H4 (cell line): ENCODE data around the gene MLN. TPM values are rescaled to one million over a fixed set of nuclear protein-coding genes. Genes with fewer than 3 reads are reported as not detected.

Source experiments
- DNase-seq: peaks from one replicate; pipeline ENCODE4 v3.0.0-alpha.2; 2015; ENCODE audit warnings: low spot score
- total RNA-seq: library from RNA; depleted of rRNA; stranded (reverse); fragments of >200 nt; shearing (Covaris generic); gene quantifications from 2 replicates; pipeline ENCODE4 v1.2.3, GENCODE V29; 2014

Gene MLN
- total RNA-seq, 1 experiment from 2014 or later, result not detected

DNA sequence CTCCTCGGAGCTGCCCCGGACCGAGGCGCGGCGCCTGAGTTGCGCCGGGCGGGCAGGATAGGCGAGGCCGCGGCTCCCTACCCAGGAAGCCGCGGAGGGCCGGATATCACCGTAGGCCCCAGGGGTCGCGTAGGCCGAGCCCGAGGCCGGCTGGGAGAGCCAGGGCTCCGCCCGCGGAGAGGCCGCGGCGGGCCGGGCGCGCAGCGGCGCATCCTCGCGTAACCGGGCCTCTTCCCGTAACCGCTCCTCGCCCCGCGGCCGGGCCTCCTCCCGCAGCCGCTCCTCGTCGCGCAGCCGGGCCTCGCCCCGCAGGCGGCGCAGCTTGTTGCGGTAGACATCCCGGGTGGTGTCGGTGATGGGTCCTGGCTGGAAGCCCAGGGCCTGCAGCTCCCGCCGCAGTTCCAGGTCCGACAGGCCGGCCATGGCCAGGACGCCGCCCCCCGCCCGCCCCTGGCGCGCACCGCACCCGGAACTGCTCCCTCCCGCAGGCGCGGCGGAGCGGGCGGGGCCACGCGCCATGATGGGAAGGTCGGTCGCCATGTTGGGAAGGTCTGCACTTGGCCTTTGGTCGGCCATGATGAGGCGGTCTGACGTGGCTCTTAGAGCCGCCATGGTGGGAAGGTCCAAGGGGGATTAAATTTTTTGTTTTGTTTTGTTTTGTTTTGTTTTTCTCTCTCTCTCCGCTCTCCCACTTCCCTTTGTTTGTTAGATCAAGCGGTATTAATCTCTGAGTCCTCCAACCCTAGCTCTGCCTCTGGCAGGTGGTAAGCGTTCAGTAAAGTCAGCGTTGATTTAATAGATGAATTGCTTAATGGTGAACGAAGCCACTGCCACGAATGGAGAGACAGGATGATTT, 14.9 kb downstream of the MLN start, which contains the start of gene LEMD2:
LEMD2 (minus strand) TSS at position 437 of the 856 bp plus-strand sequence; CDS start at position 423, 14 bp downstream.
- DNase-seq, result peak; percentile 92

DNA sequence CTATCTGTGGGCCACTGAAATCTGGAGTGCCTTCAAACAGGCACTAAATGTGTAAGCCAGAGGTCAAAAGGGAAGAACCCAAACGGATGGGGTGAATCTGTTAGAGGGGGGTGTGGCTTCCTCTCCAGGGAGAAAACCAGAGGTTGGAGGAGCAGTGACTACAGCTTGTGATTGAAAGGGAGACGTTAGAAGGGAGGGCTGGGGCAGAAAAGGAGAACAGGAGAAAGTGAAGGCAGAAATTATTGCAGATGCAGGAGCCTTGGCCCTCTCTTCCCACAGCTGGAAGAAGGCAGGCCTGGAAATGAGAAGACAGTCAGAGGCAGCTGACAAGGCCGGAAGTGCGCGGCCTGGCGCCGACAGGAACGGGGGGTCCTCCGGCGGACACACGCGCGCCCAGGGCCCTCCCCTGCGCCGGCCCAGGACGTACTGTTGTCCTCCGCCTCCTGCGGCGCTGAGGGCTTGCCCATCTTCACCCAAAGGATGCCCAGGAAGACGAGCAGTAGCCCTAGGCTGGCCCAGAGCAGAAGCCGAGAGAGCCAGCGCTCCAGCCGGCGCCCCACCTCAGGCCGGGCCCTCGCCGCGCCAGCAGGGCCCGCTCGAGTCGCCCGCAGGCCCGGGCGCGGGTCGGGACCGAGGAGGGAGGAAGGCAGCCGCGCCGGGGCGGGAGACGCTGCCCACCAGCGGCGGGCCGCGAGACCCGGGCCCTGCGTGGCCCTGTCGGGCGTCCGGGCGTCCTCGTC, 15.7 kb downstream of the MLN start:
- DNase-seq, result peak; percentile 49

DNA sequence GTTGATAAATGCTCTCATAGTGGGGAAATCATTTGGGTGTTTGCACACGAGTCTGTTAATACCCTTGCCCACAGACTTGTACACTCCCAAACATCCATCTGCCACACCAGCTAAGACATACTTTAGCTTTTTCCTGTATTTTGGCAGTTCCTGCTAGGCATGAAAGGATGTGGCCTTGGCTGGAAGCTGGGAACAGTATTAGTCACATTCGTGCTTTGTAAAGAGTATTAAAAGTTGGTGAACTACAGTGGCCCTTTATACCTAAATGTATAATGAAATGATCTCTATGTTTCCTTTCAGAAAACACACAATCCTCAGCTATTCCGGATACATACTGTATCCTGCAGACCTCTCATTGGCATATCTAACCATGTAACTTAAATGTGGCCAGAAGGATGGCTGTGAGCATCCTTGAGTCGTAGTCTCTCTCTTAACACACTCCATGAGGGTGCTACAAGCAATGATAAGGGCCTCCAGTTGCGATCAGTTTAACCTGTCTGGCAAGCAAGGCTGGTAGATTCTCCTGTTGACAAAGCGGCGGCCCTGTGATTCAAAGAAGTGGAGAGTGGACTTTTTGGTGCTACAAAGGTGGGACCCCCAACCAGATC, 16.4 kb downstream of the MLN start:
- no peak for DNase-seq

DNA sequence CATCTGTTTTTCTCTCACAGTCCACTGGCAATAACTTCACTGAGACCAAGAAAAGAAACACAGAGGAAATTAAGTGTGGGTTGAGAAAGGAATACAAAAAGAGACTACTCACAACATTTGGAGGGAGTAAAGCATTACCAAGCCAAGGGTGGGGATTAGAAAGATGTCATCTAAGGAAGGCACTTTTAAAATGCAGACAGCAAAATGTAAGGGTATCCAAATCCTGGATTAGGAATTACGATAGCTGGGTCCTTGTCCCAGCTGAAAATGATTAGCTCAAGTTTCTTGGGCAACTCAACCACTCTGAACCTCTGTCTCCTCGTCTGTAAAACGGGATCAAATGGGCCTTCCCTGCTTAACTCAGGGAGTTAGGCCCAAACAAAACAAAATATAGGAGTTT, 17.1 kb downstream of the MLN start:
- no peak for DNase-seq

DNA sequence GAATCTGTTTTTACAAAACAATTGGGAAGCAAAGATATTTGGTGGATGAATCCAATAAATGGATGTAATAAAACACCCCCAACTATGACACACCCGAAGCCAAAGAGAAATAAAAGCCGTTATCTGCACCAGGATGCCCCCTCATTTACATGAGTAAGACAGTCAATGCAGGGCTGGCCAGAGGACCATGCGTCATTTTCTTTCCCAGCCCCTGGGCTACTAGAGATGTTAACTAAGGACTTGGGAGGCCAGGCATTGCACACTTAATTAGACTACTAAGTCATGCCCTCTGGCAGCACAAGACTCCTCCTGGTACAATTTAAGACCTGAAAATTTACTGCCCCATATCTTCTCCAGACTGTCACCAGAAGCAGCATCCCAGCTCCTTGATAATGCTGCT, 18.0 kb downstream of the MLN start:
- DNase-seq, result no peak

DNA sequence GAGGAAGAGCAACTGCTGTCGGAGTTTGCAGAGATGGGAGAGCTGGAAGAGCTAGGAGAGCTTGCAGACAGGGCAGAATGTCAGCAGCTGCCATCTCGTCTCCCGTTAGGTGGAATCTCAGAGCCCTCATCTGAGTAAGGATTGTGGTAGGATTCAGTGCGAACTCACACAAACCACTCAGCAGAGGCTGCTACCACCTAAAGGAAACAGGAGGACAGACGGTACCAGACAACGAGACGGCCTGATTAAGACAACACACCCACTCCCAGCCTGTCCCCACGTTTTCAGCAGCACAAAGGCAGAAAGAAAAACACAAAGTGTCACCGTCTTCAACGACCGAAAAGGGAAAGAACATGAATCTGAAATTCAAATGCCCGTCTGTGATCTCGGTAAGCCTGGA, 19.0 kb downstream of the MLN start:
- no peak for DNase-seq

DNA sequence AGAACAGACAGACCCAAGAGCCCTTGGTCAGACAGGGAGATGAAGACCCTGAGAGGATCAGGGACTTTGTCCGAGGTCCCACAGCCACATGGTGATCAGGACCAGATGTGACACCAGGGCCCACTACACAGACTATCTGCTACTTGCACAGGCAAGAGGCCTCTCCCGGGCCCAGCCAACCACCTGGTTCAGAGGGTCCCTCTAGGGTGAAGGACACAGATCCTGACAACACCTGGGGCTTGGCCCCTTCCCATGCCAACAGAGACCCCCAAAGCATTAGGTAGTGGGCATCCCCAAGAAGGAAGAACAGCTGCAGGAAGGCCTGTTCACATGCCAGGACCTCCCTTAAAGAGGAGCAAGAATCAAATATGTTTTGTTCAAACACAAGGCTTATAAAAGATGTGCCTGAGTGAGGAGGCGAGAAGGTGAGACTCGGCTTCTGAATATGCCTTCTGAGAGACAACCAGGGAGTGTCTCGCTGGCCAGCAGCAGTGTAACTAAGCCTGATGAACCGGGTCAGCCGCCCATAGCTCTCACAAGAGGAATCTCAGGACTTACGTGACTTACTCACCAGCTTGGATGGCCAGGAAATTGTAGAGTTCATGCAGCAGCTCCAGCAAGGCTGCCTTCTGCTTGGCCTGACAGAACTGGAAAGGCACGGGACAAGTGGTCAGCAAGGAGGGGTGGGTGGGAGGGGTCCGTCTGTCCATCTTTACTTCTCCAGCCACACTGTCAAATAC, 19.9 kb downstream of the MLN start:
- DNase-seq, result no peak

DNA sequence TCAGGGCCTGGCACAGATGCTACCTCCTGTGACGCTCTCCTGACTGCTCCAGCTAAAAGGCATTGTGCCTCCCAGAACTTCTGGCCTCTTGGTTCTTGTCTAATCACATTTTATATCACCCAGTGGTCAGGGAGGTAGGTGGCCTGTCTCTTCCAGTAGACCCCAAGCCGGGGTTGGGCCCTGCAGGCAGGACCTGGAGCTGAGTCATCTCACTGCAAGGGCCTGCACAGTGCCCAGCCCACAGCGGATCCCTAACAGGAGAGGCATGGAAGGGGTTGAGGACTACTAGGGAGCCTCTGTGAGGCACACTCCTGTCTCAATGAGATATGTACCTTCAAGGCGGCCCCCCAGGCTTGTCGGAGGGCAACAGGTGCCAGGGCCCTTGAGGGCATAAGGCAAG, 21.2 kb downstream of the MLN start:
- no peak for DNase-seq

DNA sequence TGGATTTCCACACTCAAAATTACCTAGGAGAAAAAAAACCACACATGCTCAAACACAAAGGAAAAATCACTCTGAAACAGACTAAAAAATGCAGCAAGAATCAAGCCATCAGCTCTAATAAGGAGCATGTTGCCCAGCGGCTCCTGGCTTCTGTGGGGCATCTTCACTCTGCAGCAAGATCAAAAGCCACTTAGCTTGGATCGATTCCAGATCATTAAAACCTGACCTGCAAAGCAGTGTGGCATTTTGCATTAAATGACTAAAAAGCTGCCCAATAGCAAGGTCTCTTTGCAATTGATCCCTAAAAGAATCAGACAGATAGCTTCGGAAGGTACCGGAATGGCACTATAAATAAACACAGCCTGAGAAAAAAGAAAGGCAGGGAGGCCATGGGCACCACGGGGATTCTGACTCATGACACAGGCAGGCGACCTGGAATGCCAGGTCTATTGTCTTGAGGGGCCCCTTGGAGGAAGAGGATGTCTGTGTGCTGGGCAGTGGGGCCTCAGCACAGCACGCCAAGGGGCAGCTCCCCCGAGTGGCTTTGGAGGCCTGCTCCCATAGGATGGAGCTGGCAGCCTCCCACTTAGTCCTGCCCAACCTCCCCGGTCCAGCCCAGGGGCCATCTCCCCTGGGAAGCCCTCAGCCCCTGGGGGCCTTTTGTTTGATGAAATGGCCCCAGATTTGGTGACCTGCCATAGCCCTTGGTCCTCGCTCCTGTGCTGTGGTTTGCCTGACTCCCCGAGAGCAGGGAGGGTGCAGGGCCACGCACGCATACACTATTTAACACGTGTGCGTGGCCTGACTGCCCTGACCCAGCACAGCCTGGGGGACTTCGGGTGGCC, 22.4 kb downstream of the MLN start:
- peak; percentile 79 for DNase-seq

DNA sequence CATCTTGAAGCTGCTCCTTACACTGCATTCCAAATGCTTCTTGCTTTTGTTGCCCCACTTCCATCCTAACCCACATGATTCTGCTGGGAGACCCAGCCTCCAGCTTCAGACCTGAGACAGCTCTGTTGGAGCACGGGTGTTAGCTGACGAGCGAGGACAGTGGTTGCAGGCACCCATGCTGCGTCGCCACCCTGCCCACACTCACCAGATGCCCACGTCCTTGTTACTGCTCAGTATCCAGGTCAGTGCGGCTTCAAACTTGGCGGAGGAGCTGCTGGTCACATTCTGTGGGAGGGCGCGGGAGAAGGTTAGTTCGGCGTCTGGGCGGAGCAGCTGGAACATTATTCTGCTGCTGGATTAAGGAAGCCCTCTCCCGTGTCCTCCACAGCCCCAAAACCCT, 23.9 kb downstream of the MLN start:
- no peak for DNase-seq

DNA sequence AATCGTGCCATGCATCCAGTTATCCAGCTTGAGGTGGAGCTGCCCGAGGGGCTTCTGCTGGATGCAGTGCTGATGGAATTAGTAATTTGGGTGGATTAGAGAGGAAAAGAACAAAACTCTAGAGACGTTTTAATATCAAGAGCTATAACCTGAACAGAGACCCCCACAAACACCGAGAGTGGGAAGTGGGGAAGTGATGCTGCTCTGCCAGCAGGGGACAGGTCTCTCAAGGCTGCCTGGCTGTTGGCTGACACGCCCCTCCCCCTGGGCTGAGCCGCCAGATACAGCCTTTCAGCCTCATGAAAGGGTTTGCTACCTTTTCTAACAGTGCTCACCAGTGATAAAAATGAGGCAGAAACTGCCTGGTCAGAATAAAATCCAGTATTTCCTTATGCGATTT, 24.5 kb downstream of the MLN start:
- no peak for DNase-seq

DNA sequence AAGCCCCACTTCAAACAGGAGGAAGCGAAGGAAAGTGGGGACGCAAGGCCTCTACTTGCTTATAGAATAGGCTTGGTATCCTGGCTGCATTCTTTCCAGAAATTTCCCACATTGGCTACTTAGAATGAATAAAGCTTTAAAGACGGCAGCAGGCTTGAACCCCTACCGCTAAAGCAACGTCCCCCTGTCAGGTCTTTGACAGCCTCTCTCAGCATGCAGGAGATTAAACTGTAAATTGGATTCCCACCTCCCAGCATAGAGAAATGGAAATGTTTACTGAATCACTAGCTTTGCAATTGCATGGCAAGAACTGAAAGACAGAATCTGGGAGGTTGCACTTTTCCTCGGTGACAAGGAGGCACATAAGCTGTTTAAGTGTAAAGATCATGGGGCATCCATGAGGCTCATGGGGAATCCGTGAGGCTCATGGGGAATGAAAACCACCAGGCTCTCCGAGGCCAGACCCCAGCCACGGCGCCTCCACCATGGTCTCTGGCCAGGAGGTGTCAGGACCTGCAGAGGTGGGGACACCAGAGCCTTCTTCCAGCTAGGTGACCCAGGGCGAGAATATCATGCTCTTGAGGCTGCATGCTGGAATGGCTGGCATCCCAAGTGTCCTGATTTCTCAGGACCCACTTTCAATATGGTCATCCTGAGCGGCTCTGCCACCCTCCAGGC, 25.2 kb downstream of the MLN start:
- no peak for DNase-seq

DNA sequence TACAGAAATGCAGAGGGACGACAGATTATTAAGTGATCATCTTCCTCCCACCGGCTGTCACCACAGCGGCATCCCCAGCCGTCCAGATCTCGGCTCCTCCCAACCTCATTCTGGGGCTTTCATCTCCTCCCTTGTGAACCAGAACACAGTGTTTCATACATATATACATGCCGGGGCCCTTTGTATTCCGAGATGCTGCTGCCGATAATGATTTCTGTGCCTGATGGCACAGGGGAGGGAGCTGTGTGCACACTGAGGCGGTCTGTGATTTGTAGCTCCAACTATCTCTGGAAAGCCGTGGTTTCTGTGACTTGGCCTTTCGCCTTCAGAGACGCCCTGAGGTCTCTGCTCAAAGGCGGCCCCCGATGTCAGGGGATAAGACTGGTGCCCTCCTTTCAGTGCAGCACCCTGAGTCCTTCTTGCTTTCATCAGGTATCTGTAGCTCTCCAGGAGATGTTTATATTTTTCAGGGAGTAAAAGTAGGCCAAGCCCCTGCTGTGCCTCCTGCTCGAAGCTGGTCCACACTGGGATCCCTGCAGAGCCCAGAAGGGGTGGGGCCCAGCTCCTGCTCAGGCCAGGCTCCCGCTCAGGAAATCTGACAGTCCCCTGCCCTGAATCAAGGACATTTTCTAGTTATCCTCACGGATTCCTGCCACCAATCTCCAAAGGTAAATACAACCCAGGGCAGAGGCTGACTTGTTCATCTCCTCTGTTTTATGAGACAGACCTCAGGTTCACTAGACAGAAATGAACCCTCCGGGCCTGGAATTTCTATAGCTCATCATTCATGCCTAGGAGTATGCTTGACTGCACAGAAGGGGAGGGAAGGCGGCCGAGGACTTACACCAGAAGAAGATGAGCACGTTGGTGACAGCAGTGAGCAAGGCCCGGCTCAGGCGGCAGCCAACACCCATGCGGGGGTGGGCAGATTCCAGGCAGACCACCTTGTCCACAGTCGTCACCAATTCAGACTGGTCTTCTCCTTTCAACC, 26.1 kb downstream of the MLN start:
- no peak for DNase-seq

DNA sequence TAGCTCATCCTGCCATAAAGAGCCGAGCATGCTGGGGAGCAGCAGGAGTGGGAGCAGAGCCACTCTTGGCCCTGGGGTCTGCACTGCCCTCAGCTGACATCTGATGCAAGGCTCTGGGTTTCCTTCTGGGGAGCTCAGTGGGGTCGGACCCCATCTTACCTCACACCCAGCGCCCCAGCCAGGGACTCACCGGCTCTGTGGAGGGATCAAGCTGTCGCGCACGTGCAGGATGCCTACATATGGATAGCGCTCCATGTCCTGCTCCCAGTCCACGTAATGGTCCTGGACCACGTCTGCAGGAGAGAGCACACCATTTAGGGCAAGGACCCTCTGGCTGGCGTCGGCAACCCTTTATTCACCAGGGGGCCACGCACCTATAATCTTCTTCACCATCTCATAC, 27.0 kb downstream of the MLN start:
- DNase-seq, result no peak

DNA sequence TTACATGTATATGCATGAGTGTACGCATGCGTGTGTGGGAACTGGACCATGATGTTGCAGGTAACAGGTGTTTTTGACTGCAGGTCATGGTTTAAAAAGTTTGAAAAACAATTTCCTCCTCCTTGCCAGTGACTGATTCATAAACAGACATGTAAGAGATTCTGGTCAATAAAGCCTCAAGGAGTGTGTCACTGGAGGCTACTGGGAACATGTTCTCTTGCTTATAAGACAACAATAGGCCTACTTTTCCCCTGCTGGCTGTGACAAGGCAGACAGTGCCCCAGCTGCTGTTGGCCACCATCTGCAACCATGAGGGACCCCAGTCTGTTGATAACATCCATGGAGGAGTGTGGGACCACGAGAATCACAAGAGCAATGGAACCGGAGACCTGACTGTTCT, 27.6 kb downstream of the MLN start:
- DNase-seq, result no peak

DNA sequence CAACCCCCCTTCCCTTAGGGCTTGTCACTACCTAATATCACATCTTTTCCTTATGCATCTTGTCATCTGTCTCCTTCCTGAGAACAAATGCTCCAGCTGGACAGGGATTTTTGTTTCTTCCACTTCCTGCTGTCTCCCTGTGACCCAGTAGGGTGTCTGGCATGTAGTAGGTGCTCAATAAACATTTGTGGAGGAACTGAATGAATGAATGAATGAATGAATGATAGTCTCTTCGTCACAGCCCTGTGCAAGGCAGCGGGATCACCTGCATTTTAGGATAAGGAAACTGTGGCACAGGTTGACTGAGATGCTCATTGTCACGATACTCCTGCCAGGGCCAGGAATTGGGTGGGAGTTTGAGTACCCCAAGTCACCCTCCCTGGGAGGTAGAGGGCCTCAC, 29.0 kb downstream of the MLN start:
- DNase-seq, result no peak

DNA sequence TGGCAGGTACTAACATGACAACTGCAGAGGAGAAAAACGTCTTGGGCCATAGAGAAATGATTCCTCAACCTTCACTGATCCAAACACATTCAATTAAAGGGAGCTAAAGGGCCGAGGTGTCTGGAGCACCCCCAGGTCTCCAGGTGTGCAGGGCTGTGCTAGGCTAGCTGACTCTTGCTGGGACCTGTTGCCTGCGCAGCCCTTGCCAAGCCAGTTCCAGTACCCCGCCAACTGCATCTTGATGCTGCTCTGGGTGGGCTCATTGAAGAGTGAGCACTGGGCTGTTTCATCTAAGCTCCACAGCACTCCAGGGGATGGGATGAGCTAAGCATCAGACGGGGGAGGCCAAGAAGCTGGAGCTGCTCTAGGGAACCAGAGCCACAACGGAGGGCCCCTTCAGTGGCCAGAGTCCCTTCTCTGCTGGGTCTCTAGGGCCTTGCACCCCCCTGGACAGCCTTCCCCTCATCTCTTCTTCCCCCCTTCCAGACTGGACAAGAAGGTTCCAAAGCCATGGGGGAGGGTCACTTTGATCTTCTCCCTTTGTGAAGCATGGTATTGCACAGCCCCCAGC, 30.8 kb downstream of the MLN start:
- no peak for DNase-seq

DNA sequence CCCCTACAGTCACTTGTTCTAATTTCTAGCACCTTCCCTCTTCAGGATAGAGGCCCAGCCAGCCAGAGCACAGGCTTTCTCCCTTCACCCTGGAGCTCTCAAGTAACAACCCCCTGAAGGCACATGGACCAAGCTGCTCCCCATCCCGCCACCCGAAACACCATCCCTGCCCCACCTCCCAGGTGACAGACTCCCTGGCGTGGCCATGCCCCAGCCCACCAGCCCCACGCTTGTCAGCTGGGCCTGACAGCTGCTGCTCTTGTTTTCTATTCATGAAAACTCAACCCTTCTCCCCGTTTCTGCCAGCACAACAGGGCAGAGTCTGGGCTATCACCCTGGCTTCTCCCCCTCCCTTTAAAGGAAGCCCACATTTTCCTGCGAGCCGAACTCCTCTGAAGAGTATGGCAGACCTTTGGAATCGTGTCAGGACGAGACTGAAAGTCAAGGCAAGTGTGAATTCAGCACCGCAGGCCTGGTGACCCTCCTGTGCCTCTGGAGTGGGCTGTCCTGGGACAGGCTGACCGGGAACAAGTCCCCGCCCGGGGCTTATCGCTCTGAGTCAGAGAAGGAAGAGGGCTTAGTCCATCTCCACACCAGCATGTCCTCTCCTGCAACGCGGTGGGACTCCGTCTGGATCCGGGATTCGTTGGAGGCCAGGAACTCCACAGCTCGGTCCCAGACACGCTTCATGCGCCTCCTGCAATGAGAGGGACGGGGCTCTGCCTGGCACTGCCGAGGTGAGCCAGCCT, 31.5 kb downstream of the MLN start:
- no peak for DNase-seq
